Endothelial cell of umbilical vein (primary cell): ENCODE data around the gene FOXO6. TPM values are rescaled to one million over a fixed set of nuclear protein-coding genes. Genes with fewer than 3 reads are reported as not detected.

Experiments used
- BruUV-seq: library from RNA; stranded (reverse); fragments of 400-500 nt; replicated peaks from 2 replicates; lab custom pipeline; 2021; lab: Mats Ljungman, UMichigan
- CTCF ChIA-PET: fragments of 300-600, 350-600 bp; sonication (Branson Sonifier 250); formaldehyde crosslinking; loops from one replicate; lab custom pipeline; 2021; ENCODE audit warnings: antibody characterized with exemption, inconsistent platforms; lab: Charles Lee
- POLR2A ChIA-PET: fragments of 300-600, 350-600 bp; sonication (Branson Sonifier 250); formaldehyde crosslinking; loops from one replicate; lab custom pipeline; 2021; ENCODE audit warnings: antibody characterized with exemption, inconsistent platforms; lab: Charles Lee
- DNase-seq: peaks from one replicate; pipeline ENCODE4 v3.0.0-alpha.2; 2011; ENCODE audit warnings: low read depth, low spot score
- FAIRE-seq: peaks from 2 replicates; lab custom pipeline; 2011; peaks lifted over from hg19 to GRCh38; lab: Jason Lieb, UNC
- H2AFZ ChIP-seq: 2 replicates; pipeline ENCODE4 v1.6.0; 2012; ENCODE audit warnings: low read depth, low read length, control low read depth, inconsistent platforms
- H3K27ac ChIP-seq: 2 replicates; pipeline ENCODE4 v1.5.1; 2011; ENCODE audit warnings: low read depth, mild to moderate bottlenecking, control low read depth, low read length, moderate library complexity; ENCODE audit not compliant: insufficient read depth
- H3K27me3 ChIP-seq, 2 experiments: 2 replicates each; pipeline versions ENCODE4 v1.6.0 to v1.6.1; 2011; ENCODE audit warnings: low read length in 2 of 2, mixed read lengths in 1 of 2; ENCODE audit not compliant: control insufficient read depth in 2 of 2, insufficient read depth in 2 of 2
- H3K36me3 ChIP-seq, 2 experiments: 2 replicates in 1 of 2; 3 replicates in 1 of 2; pipeline ENCODE4 v1.5.1; 2011; ENCODE audit warnings: low read length in 2 of 2, mild to moderate bottlenecking in 1 of 2, moderate library complexity in 1 of 2; ENCODE audit not compliant: control insufficient read depth in 2 of 2, insufficient read depth in 2 of 2; ENCODE audit errors: extremely low read depth in 1 of 2
- H3K4me1 ChIP-seq: 3 replicates; pipeline ENCODE4 v1.5.1; 2011; ENCODE audit warnings: mild to moderate bottlenecking, low read length; ENCODE audit not compliant: control insufficient read depth, insufficient read depth; ENCODE audit errors: extremely low read depth
- H3K4me2 ChIP-seq: 2 replicates; pipeline ENCODE4 v1.6.1; 2011; ENCODE audit warnings: low read length, control low read depth, mixed read lengths; ENCODE audit not compliant: insufficient read depth
- H3K4me3 ChIP-seq, 3 experiments: fragments of 200-600 bp in 1 of 3; sonication (generic), shearing (Covaris generic) in 1 of 3; replicated peaks in 1 of 3; 2 replicates each; pipeline ENCODE4 v1.5.1; 2011 to 2016; ENCODE audit warnings: control low read depth in 3 of 3, low read length in 3 of 3, mild to moderate bottlenecking in 2 of 3, inconsistent platforms in 1 of 3, low read depth in 1 of 3, moderate library complexity in 1 of 3; ENCODE audit not compliant: insufficient read depth in 1 of 3
- H3K79me2 ChIP-seq: 2 replicates; pipeline ENCODE4 v1.6.0; 2012; ENCODE audit warnings: low read length, inconsistent platforms; ENCODE audit not compliant: control insufficient read depth, insufficient read depth
- H3K9ac ChIP-seq: replicated peaks from 2 replicates; pipeline ENCODE3; 2011; ENCODE audit warnings: low read length, control low read depth; ENCODE audit not compliant: insufficient read depth; ENCODE audit errors: extremely low read depth
- H3K9me1 ChIP-seq: replicated peaks from 3 replicates; pipeline ENCODE4 v1.6.0; 2011; ENCODE audit warnings: mild to moderate bottlenecking, low read length; ENCODE audit not compliant: control insufficient read depth, insufficient read depth; ENCODE audit errors: extremely low read depth
- H3K9me3 ChIP-seq: replicated peaks from 2 replicates; pipeline ENCODE4 v1.5.1; 2012; ENCODE audit warnings: low read length, inconsistent platforms; ENCODE audit not compliant: control insufficient read depth, insufficient read depth
- H4K20me1 ChIP-seq: replicated peaks from 2 replicates; pipeline ENCODE3; 2011; ENCODE audit warnings: mild to moderate bottlenecking, low read length; ENCODE audit not compliant: control insufficient read depth, insufficient read depth; ENCODE audit errors: extremely low read depth
- CTCF ChIP-seq, 2 donors: IDR thresholded peaks; 1 replicate in 1 of 2; 2 replicates in 1 of 2; pipeline ENCODE4 v1.5.1; 2011; ENCODE audit warnings: low read length in 2 of 2, mild to moderate bottlenecking in 2 of 2, moderate library complexity in 2 of 2, control low read depth in 1 of 2, inconsistent platforms in 1 of 2, low read depth in 1 of 2; ENCODE audit not compliant: insufficient read depth in 1 of 2; ENCODE audit errors: extremely low read depth in 1 of 2
- EZH2 ChIP-seq: IDR thresholded peaks from 2 replicates; pipeline ENCODE4 v1.6.1; 2012; ENCODE audit warnings: borderline replicate concordance, low read depth, mild to moderate bottlenecking, moderate library complexity, low read length, inconsistent platforms; ENCODE audit not compliant: severe bottlenecking
- FOS ChIP-seq: IDR thresholded peaks from 2 replicates; pipeline ENCODE4 v1.6.1; 2011; ENCODE audit warnings: mild to moderate bottlenecking, low read length, moderate library complexity, borderline replicate concordance; ENCODE audit not compliant: insufficient read depth
- GATA2 ChIP-seq: IDR thresholded peaks from 2 replicates; pipeline ENCODE4 v1.7.0; 2011; ENCODE audit warnings: low read depth, mild to moderate bottlenecking, moderate library complexity, mixed read lengths, low read length; ENCODE audit not compliant: insufficient read length, insufficient read depth
- JUN ChIP-seq: IDR thresholded peaks from 2 replicates; pipeline ENCODE4 v1.6.1; 2011; ENCODE audit warnings: borderline replicate concordance, low read depth; ENCODE audit not compliant: insufficient read length, insufficient read depth
- MAX ChIP-seq: IDR thresholded peaks from 2 replicates; pipeline ENCODE4 v1.6.1; 2011; ENCODE audit not compliant: insufficient read depth, insufficient read length
- MYC ChIP-seq: IDR thresholded peaks from one replicate; pipeline ENCODE4 v1.6.1; 2011; ENCODE audit warnings: mild to moderate bottlenecking, low read depth, low read length
- POLR2A ChIP-seq: IDR thresholded peaks from 2 replicates; pipeline ENCODE4 v1.6.1; 2012; ENCODE audit warnings: low read depth, mild to moderate bottlenecking, control low read depth, low read length
- POLR2AphosphoS5 ChIP-seq: IDR thresholded peaks from 2 replicates; pipeline ENCODE4 v1.6.1; 2012; ENCODE audit warnings: low read depth, mild to moderate bottlenecking, control low read depth, low read length, moderate library complexity; ENCODE audit not compliant: insufficient read depth
- dilution Hi-C: fragments of 300-500 bp; cut with MboI; formaldehyde crosslinking; loops from one replicate; pipeline ENCODE4 v1.15.0; 2019; ENCODE audit warnings: low sequenced_read_pairs; ENCODE audit not compliant: extremely low pct_ligation_motif_present
- intact Hi-C: fragments of 100-400 bp; cut with micrococcal nuclease; formaldehyde crosslinking; loops from one replicate; pipeline ENCODE4 v1.10.0; 2022
- polyA plus RNA-seq, 4 experiments: library from polyadenylated mRNA; depleted of rRNA in 3 of 4; stranded (reverse) in 3 of 4; unstranded in 1 of 4; fragments of >200 nt; gene quantifications; 2 replicates each; pipeline versions ENCODE4 v1.2.1 to v1.2.3, GENCODE V29; 2011 to 2012; ENCODE audit warnings: missing spikeins in 1 of 4
- total RNA-seq: library from RNA; stranded (reverse); gene quantifications from 2 replicates; pipeline ENCODE4 v1.2.3, GENCODE V29; 2021

FOXO6 gene
- total and polyA plus RNA-seq, 2 donors (not counting 3 experiments of a cell fraction or from before 2014, with no cell fraction given) = 0.04 to 0.38 TPM

DNA sequence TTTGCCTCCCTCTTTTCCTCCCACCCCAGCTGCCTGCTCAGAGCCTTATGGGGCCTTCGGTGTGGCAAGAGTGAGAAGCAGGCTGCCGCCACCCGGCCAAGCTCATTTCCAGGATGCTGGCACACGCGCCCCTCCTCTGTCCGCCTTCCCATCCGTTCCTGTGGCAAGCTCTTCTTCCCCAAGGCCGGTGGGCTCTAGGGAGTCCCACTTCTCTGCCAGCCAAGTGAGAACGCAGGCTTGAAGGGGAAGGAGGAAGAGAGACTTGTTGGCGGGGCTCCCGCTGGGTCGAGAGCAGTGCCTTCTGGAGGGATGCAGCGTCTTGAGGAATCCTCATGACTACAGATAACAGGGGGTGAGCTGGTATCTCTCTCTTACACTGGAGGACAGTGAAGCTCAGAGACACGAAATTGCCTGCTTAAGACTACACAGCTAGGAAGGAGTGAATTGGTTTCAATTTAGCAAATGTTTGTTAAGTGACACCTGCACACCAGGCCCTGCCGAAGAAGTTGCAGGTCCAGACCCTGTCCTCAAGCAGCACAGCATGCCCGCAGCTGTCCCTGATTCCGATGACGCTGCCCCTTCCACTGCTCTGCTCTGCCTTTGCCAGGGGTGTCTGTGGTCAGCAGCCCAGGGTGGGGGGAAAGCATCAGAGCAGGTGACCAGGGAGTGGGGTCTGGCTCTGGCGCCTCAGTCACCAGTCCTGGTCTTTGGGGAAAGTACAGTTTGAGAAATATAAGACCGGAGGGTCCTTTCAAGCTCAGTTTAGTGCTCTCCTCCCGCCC is 40.1 kb upstream of the FOXO6 start:
- H3K9me1 ChIP-seq = no peaks in the 10 kb centered on the region
- DNase-seq (no peak), FAIRE-seq (no peak)
- no peak overlapping the region for H3K27ac ChIP-seq
- no peaks in the 10 kb centered on the region for H3K4me1 ChIP-seq
- no peaks in the 10 kb centered on the region for H3K9me3 ChIP-seq
- BruUV-seq = no TSS peak
- TF ChIP-seq POLR2A (no peak), MAX (no peak), EZH2 (no peak), GATA2 (no peak), POLR2AphosphoS5 (no peak), MYC (no peak), FOS (no peak), JUN (no peak), CTCF (IDR thresholded peaks at IDR 0.05; ENCODE audit: extremely low read depth in 1 of 2, insufficient read depth in 1 of 2, low read depth in 1 of 2, low read length in 2 of 2) (no peak)
- H3K9ac ChIP-seq = no peak overlapping the region
- H3K4me2 ChIP-seq = no peak overlapping the region
- dilution Hi-C loops (no loop called here), intact Hi-C loops (no loop called here)
- no peaks in the 10 kb centered on the region for H3K36me3 ChIP-seq
- no peak overlapping the region for H3K4me3 ChIP-seq
- H3K27me3 ChIP-seq = no peaks in the 10 kb centered on the region
- H4K20me1 ChIP-seq = no peaks in the 10 kb centered on the region
- CTCF ChIA-PET = interaction anchor here (0.7 to 4.0 kb wide), 5 partner anchors 20 to 112 kb away, joined by 3 to 28 read pairs (median 4); no protein-coding TSS in a partner anchor
- POLR2A ChIA-PET = no interaction called here
- H2AFZ ChIP-seq = no peak overlapping the region
- H3K79me2 ChIP-seq = no peaks in the 10 kb centered on the region
